Measurements from ENCODE around the gene DDX24. TPM values are rescaled to one million over a fixed set of nuclear protein-coding genes. Genes with fewer than 3 reads are reported as not detected.

The DDX24 gene
- total RNA-seq, 1 experiment from 2014 or later = 174 TPM

GRCh38 chr14:94021001-94021400 is 60.0 kb downstream of the DDX24 start:
- no peak for TF ChIP-seq STAT6 (CRISPR knock-in tag; conservative IDR thresholded peaks at IDR 0.05; ENCODE audit: low read depth)
- no peak for TF ChIP-seq ZNF138 (CRISPR knock-in tag; conservative IDR thresholded peaks at IDR 0.05)
- TF ChIP-seq TEAD1 (CRISPR knock-in tag; IDR thresholded peaks at IDR 0.05) = no peak
- no peak for TF ChIP-seq MYBL2 (CRISPR knock-in tag; IDR thresholded peaks at IDR 0.05)
- TF ChIP-seq, protein P1, sequence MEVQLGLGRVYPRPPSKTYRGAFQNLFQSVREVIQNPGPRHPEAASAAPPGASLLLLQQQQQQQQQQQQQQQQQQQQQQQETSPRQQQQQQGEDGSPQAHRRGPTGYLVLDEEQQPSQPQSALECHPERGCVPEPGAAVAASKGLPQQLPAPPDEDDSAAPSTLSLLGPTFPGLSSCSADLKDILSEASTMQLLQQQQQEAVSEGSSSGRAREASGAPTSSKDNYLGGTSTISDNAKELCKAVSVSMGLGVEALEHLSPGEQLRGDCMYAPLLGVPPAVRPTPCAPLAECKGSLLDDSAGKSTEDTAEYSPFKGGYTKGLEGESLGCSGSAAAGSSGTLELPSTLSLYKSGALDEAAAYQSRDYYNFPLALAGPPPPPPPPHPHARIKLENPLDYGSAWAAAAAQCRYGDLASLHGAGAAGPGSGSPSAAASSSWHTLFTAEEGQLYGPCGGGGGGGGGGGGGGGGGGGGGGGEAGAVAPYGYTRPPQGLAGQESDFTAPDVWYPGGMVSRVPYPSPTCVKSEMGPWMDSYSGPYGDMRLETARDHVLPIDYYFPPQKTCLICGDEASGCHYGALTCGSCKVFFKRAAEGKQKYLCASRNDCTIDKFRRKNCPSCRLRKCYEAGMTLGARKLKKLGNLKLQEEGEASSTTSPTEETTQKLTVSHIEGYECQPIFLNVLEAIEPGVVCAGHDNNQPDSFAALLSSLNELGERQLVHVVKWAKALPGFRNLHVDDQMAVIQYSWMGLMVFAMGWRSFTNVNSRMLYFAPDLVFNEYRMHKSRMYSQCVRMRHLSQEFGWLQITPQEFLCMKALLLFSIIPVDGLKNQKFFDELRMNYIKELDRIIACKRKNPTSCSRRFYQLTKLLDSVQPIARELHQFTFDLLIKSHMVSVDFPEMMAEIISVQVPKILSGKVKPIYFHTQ (CRISPR knock-in tag; IDR thresholded peaks at IDR 0.05) = no peak
- TF ChIP-seq CREM (CRISPR knock-in tag; IDR thresholded peaks at IDR 0.05) = no peak
- no peak for TF ChIP-seq KAT7 (CRISPR knock-in tag; IDR thresholded peaks at IDR 0.05; ENCODE audit: borderline replicate concordance)
- TF ChIP-seq ZNF219 (CRISPR knock-in tag; IDR thresholded peaks at IDR 0.05; ENCODE audit: borderline replicate concordance) = no peak
- TF ChIP-seq ATF6 (CRISPR knock-in tag; IDR thresholded peaks at IDR 0.05) = no peak
- no peak for TF ChIP-seq ATF1 (CRISPR knock-in tag; IDR thresholded peaks at IDR 0.05)
- no peak for TF ChIP-seq ETV6 (CRISPR knock-in tag; IDR thresholded peaks at IDR 0.05)
- TF ChIP-seq, protein P2, sequence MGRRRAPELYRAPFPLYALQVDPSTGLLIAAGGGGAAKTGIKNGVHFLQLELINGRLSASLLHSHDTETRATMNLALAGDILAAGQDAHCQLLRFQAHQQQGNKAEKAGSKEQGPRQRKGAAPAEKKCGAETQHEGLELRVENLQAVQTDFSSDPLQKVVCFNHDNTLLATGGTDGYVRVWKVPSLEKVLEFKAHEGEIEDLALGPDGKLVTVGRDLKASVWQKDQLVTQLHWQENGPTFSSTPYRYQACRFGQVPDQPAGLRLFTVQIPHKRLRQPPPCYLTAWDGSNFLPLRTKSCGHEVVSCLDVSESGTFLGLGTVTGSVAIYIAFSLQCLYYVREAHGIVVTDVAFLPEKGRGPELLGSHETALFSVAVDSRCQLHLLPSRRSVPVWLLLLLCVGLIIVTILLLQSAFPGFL (CRISPR knock-in tag; IDR thresholded peaks at IDR 0.05; ENCODE audit: borderline replicate concordance) = no peak
- TF ChIP-seq, protein P3, sequence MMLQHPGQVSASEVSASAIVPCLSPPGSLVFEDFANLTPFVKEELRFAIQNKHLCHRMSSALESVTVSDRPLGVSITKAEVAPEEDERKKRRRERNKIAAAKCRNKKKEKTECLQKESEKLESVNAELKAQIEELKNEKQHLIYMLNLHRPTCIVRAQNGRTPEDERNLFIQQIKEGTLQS (CRISPR knock-in tag; conservative IDR thresholded peaks at IDR 0.05) = no peak
- TF ChIP-seq ZBTB21 (CRISPR knock-in tag; IDR thresholded peaks at IDR 0.05; ENCODE audit: borderline replicate concordance) = no peak
- TF ChIP-seq ZNF671 (CRISPR knock-in tag; IDR thresholded peaks at IDR 0.05) = no peak
- TF ChIP-seq, protein P4, sequence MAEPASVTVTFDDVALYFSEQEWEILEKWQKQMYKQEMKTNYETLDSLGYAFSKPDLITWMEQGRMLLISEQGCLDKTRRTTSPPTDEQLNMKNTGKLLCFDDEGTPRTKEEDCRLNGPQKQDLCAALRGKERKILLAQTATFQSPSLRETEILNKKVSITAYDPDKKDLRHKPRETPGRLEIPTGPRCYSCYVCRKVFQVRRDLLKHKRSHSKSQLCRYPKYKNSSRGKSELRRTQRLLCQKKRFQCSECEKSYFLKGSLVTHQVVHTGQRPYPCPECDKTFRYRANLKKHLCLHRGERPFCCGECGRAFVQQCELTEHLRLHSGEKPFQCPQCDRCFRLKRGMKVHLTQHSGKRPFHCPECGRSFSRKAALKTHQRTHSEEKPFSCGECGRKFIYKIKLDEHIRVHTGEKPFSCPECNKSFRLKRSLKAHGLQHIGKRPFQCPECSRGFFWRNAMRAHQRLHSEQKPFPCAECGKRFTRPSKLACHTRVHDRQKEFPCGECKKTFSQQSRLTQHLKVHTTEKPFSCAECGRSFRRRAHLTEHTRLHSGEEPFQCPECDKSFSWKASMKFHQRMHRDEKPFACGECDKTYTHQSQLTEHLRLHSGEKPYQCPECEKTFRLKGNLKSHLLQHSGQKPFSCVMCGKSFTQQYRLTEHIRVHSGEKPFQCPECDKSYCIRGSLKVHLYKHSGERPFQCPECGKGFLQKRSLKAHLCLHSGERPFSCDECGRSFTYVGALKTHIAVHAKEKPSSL (CRISPR knock-in tag; conservative IDR thresholded peaks at IDR 0.05) = no peak
- no peak for TF ChIP-seq ZSCAN18 (CRISPR knock-in tag; IDR thresholded peaks at IDR 0.05)
- no peak overlapping the region; the same call in 1 of the 2 replicates for H3K27ac Mint-ChIP-seq
- H3K4me3 Mint-ChIP-seq = no peak overlapping the region
- CTCF ChIA-PET = interaction anchor here (1.4 to 3.7 kb wide), 3 partner anchors 15 to 115 kb away, joined by 4 to 22 read pairs (median 10); no protein-coding TSS in a partner anchor
- H3K9me3 Mint-ChIP-seq = no peaks in the 10 kb centered on the region
- no peaks in the 10 kb centered on the region for H3K36me3 Mint-ChIP-seq
- DNase-seq (ENCODE audit: low spot score) = no peak
- POLR2A ChIA-PET = no interaction called here
- peaks cover 34% of the 10 kb centered on the region for H3K4me1 Mint-ChIP-seq
- ATAC-seq = no peak
- no peaks in the 10 kb centered on the region for H3K27me3 Mint-ChIP-seq (ENCODE audit: low read depth)

Measured in WTC11 (cell line).